RWPE2 (cell line): ENCODE data around the gene LHFPL3.
"Not testable (repeated sequence)": the region's sequence is repeated elsewhere in the genome, so short reads cannot be mapped to it uniquely, and the experiment has no call there.

Experiments used
- ATAC-seq: fragments of 200-7000 bp; cut with Tn5 transposase; 3 replicates; pipeline ENCODE4 v1.9.1; 2021; ENCODE audit warnings: low read depth
- DNase-seq: peaks from one replicate; pipeline ENCODE4 v3.0.0-alpha.2; 2020; ENCODE audit warnings: low spot score
- H3K27ac ChIP-seq: fragments of 450-650 bp; 2 replicates; pipeline ENCODE4 v1.5.1; 2017; ENCODE audit warnings: mild to moderate bottlenecking; ENCODE audit not compliant: poor library complexity, severe bottlenecking
- H3K27me3 ChIP-seq: fragments of 250-450 bp; sonication (Bioruptor Pico); 2 replicates; pipeline ENCODE4 v1.5.1; 2021; ENCODE audit warnings: mild to moderate bottlenecking, moderate library complexity; ENCODE audit not compliant: insufficient read depth, poor library complexity, severe bottlenecking
- H3K36me3 ChIP-seq: fragments of 250-450 bp; sonication (Bioruptor Pico); 2 replicates; pipeline ENCODE4 v1.5.1; 2020; ENCODE audit warnings: low read depth, mild to moderate bottlenecking, moderate library complexity
- H3K4me1 ChIP-seq: fragments of 250-450 bp; sonication (Bioruptor Pico); 2 replicates; pipeline ENCODE4 v1.5.1; 2021; ENCODE audit warnings: mild to moderate bottlenecking, moderate library complexity; ENCODE audit not compliant: insufficient read depth, poor library complexity, severe bottlenecking
- H3K4me3 ChIP-seq: fragments of 250-450 bp; sonication (Bioruptor Pico); 2 replicates; pipeline ENCODE4 v1.5.1; 2021; ENCODE audit warnings: mild to moderate bottlenecking, moderate library complexity; ENCODE audit not compliant: severe bottlenecking
- H3K9me3 ChIP-seq: fragments of 250-450 bp; sonication (Bioruptor Pico); 2 replicates; pipeline ENCODE4 v1.5.1; 2021; ENCODE audit warnings: mild to moderate bottlenecking, moderate library complexity; ENCODE audit not compliant: severe bottlenecking
- CTCF ChIP-seq: fragments of 450-650 bp; IDR thresholded peaks from one replicate; pipeline ENCODE4 v1.5.1; 2017; ENCODE audit warnings: mild to moderate bottlenecking, moderate library complexity; ENCODE audit not compliant: poor library complexity, severe bottlenecking

Gene LHFPL3

GRCh38 chr7:104553074-104553473 lies 224.7 kb downstream of the LHFPL3 start:
- H3K36me3 ChIP-seq, result no peaks in the 10 kb centered on the region
- DNase-seq (no peak), ATAC-seq (no peak)
- no peaks in the 10 kb centered on the region for H3K27me3 ChIP-seq
- H3K4me1 ChIP-seq, result no peaks in the 10 kb centered on the region
- H3K9me3 ChIP-seq, result no peaks in the 10 kb centered on the region
- no peak for TF ChIP-seq CTCF
- H3K4me3 ChIP-seq, result no peak overlapping the region
- H3K27ac ChIP-seq, result no peak overlapping the region

GRCh38 chr7:104563350-104563901 lies 235.0 kb downstream of the LHFPL3 start:
- H3K27ac ChIP-seq, DNase-seq, H3K27me3 ChIP-seq, H3K4me3 ChIP-seq, ATAC-seq, H3K4me1 ChIP-seq, H3K9me3 ChIP-seq, H3K36me3 ChIP-seq: not testable (repeated sequence)

GRCh38 chr7:104569751-104570150 lies 241.3 kb downstream of the LHFPL3 start:
- Histone ChIP-seq H3K9me3 (no peaks in the 10 kb centered on the region), H3K27me3 (peaks cover 23% of the 10 kb centered on the region), H3K36me3 (no peaks in the 10 kb centered on the region), H3K4me1 (no peaks in the 10 kb centered on the region), H3K4me3 (no peak overlapping the region), H3K27ac (no peak overlapping the region)
- no peak for ATAC-seq
- no peak for DNase-seq
- no peak for TF ChIP-seq CTCF

- no peak overlapping the region for H3K4me3 ChIP-seq
- TF ChIP-seq CTCF, result no peak
- no peaks in the 10 kb centered on the region for H3K9me3 ChIP-seq
- ATAC-seq, result no peak
- no peaks in the 10 kb centered on the region for H3K4me1 ChIP-seq
- peaks cover 19% of the 10 kb centered on the region for H3K27me3 ChIP-seq
- H3K27ac ChIP-seq, result no peak overlapping the region
- no peak for DNase-seq
- no peaks in the 10 kb centered on the region for H3K36me3 ChIP-seq
These were observed 244.2 kb downstream of the LHFPL3 start for GRCh38 chr7:104572554-104572953.

- Histone ChIP-seq H3K9me3 (no peaks in the 10 kb centered on the region), H3K4me3 (no peak overlapping the region), H3K27me3 (no peaks in the 10 kb centered on the region), H3K4me1 (no peaks in the 10 kb centered on the region), H3K27ac (no peak overlapping the region), H3K36me3 (no peaks in the 10 kb centered on the region)
- ATAC-seq, result no peak
- TF ChIP-seq CTCF, result no peak
- DNase-seq, result no peak
These were observed 256.2 kb downstream of the LHFPL3 start for GRCh38 chr7:104584620-104585019.

GRCh38 chr7:104595591-104595990 lies 267.2 kb downstream of the LHFPL3 start:
- not testable (repeated sequence) for H3K4me3 ChIP-seq, H3K27ac ChIP-seq, H3K36me3 ChIP-seq, H3K27me3 ChIP-seq, ATAC-seq, DNase-seq, H3K4me1 ChIP-seq, H3K9me3 ChIP-seq
